PC-3 (cell line): ENCODE results near the gene GPR108. TPM values are rescaled to one million over a fixed set of nuclear protein-coding genes. Genes with fewer than 3 reads are reported as not detected.

ENCODE experiments used
- ATAC-seq: fragments of 200-7000 bp; cut with Tn5 transposase; 2 replicates; pipeline ENCODE4 v1.9.1; 2020; ENCODE audit warnings: mild to moderate bottlenecking, moderate library complexity
- BruUV-seq: library from RNA; stranded (reverse); fragments of 400-500 nt; replicated peaks from 2 replicates; lab custom pipeline; 2021; lab: Mats Ljungman, UMichigan
- CTCF ChIA-PET: fragments of 300-600 bp; sonication (Branson Sonifier 250); formaldehyde crosslinking; loops from one replicate; lab custom pipeline; 2022; ENCODE audit warnings: antibody characterized with exemption; lab: Charles Lee
- POLR2A ChIA-PET: fragments of 300-600 bp; sonication (Branson Sonifier 250); formaldehyde crosslinking; loops from one replicate; lab custom pipeline; 2022; ENCODE audit warnings: antibody characterized with exemption; ENCODE audit not compliant: unreplicated experiment; lab: Charles Lee
- DNase-seq: peaks from one replicate; pipeline ENCODE4 v3.0.0-alpha.2; 2015
- H2AFZ ChIP-seq: fragments of 300-600 bp; sonication (generic); 2 replicates; pipeline ENCODE4 v1.6.0; 2016; ENCODE audit warnings: antibody characterized with exemption, low read length
- H3F3A ChIP-seq: fragments of 300-600 bp; sonication (generic); one replicate; pipeline ENCODE4 v1.6.0; 2017; ENCODE audit warnings: antibody characterized with exemption, low read length, control low read depth, mild to moderate bottlenecking; ENCODE audit not compliant: unreplicated experiment
- H3K27ac ChIP-seq: fragments of 300-600 bp; sonication (generic); 2 replicates; pipeline ENCODE4 v1.5.1; 2016; ENCODE audit warnings: mild to moderate bottlenecking, low read length
- H3K27me3 ChIP-seq: fragments of 300-600 bp; sonication (generic); 2 replicates; pipeline ENCODE4 v1.6.1; 2016; ENCODE audit warnings: low read length, mixed read lengths
- H3K36me3 ChIP-seq: fragments of 300-600 bp; sonication (generic); 2 replicates; pipeline ENCODE4 v1.6.1; 2016; ENCODE audit warnings: low read depth, mixed run types, low read length, mixed read lengths
- H3K4me1 ChIP-seq: fragments of 300-600 bp; sonication (generic); 2 replicates; pipeline ENCODE4 v1.5.1; 2016; ENCODE audit warnings: low read length; ENCODE audit not compliant: insufficient read depth
- H3K4me2 ChIP-seq: fragments of 300-600 bp; sonication (generic); 2 replicates; pipeline ENCODE4 v1.6.0; 2016; ENCODE audit warnings: low read length
- H3K4me3 ChIP-seq: fragments of 300-600 bp; sonication (generic); 2 replicates; pipeline ENCODE4 v1.5.1; 2016; ENCODE audit warnings: mild to moderate bottlenecking, low read length, mixed read lengths
- H3K79me2 ChIP-seq: fragments of 300-600 bp; sonication (generic); 2 replicates; pipeline ENCODE4 v1.6.1; 2017; ENCODE audit warnings: low read length, mixed read lengths
- H3K9ac ChIP-seq: fragments of 300-600 bp; sonication (generic); 2 replicates; pipeline ENCODE4 v1.6.0; 2016; ENCODE audit warnings: mild to moderate bottlenecking, low read length
- H3K9me2 ChIP-seq: fragments of 300-600 bp; sonication (generic); replicated peaks from 2 replicates; pipeline ENCODE4 v1.6.1; 2016; ENCODE audit warnings: mixed run types, low read length, mixed read lengths
- H3K9me3 ChIP-seq: fragments of 300-600 bp; sonication (generic); 2 replicates; pipeline ENCODE4 v1.6.1; 2016; ENCODE audit warnings: low read length, mixed read lengths
- H4K20me1 ChIP-seq: fragments of 300-600 bp; sonication (generic); 2 replicates; pipeline ENCODE4 v1.6.1; 2016; ENCODE audit warnings: low read length, mixed read lengths
- EZH2 ChIP-seq: fragments of 300-600 bp; sonication (generic); IDR thresholded peaks from one replicate; pipeline ENCODE4 v1.6.1; 2017; ENCODE audit warnings: antibody characterized with exemption, mild to moderate bottlenecking, low read length; ENCODE audit not compliant: unreplicated experiment
- EZH2phosphoT487 ChIP-seq: fragments of 300-600 bp; sonication (generic); IDR thresholded peaks from 2 replicates; pipeline ENCODE4 v1.6.1; 2018; ENCODE audit warnings: mild to moderate bottlenecking, antibody characterized with exemption, low read length, borderline replicate concordance
- intact Hi-C: fragments of 100-400 bp; cut with micrococcal nuclease; formaldehyde crosslinking; loops from 2 replicates; pipeline ENCODE4 v1.9.0; 2023
- microRNA-seq: library from miRNA; unstranded; fragments of <30 nt; microRNA quantifications from one replicate; pipeline ENCODE4 v1.1.0, GENCODE V29; 2020; ENCODE audit not compliant: unreplicated experiment
- total RNA-seq: library from RNA; depleted of rRNA; stranded (reverse); fragments of >200 nt; gene quantifications from 2 replicates; pipeline ENCODE4 v1.2.3, GENCODE V29; 2014; rRNA removed
- TF ChIP-seq, protein P1 (sequence below): fragments of 300-600 bp; sonication (generic); conservative IDR thresholded peaks from 2 replicates; pipeline ENCODE4 v1.5.1; 2017; ENCODE audit warnings: antibody characterized with exemption, low read depth, mild to moderate bottlenecking, low read length

Gene GPR108
- total RNA-seq, 1 experiment from 2014 or later, result 78.7 TPM

DNA sequence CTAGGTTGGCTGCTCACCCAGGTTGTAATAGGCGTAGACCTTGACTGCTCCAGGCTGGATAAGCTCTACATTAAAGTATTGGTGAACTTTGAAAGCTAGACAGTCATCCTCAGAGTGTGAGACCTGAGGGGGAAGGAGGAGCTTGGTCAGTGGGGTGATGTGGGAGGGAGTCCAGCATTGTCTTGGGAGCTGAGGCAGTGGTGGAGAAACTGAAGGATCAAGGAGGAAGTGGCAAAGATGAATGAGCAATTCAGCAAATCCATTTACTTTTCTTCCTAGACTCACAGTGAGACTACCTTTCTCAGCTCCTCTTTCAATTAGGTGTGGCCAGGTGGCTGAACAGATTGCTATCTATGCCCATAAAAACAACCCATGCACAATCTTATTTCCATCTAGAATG lies 57.2 kb downstream of the GPR108 start:
- Histone ChIP-seq H3K27me3 (no peaks in the 10 kb centered on the region), H3K27ac (peak overlapping the region; percentile 79), H3K9ac (peak overlapping the region; percentile 26; the same call in 1 of the 2 replicates), H2AFZ (no peak overlapping the region), H3K36me3 (no peaks in the 10 kb centered on the region), H4K20me1 (no peaks in the 10 kb centered on the region), H3K79me2 (no peaks in the 10 kb centered on the region), H3F3A (no peaks in the 10 kb centered on the region), H3K9me3 (no peaks in the 10 kb centered on the region), H3K4me2 (peak overlapping the region; percentile 28), H3K4me3 (no peak overlapping the region), H3K4me1 (peaks cover 33% of the 10 kb centered on the region), H3K9me2 (no peaks in the 10 kb centered on the region)
- ChIA-PET POLR2A (interaction anchor here (0.6 to 0.7 kb wide), 2 partner anchors 21 to 480 kb away, joined by 3 to 4 read pairs; no protein-coding TSS in a partner anchor), CTCF (interaction anchor here (0.5 kb wide), 1 partner anchor 29 kb away, joined by 4 read pairs; no protein-coding TSS in a partner anchor)
- peak; percentile 73 for ATAC-seq
- BruUV-seq, result no TSS peak
- peak; percentile 83 for DNase-seq
- intact Hi-C loops, result no loop called here
- TF ChIP-seq EZH2 (no peak), EZH2phosphoT487 (no peak)
- TF ChIP-seq, protein P1, sequence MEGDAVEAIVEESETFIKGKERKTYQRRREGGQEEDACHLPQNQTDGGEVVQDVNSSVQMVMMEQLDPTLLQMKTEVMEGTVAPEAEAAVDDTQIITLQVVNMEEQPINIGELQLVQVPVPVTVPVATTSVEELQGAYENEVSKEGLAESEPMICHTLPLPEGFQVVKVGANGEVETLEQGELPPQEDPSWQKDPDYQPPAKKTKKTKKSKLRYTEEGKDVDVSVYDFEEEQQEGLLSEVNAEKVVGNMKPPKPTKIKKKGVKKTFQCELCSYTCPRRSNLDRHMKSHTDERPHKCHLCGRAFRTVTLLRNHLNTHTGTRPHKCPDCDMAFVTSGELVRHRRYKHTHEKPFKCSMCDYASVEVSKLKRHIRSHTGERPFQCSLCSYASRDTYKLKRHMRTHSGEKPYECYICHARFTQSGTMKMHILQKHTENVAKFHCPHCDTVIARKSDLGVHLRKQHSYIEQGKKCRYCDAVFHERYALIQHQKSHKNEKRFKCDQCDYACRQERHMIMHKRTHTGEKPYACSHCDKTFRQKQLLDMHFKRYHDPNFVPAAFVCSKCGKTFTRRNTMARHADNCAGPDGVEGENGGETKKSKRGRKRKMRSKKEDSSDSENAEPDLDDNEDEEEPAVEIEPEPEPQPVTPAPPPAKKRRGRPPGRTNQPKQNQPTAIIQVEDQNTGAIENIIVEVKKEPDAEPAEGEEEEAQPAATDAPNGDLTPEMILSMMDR, result no peak

Small RNA genes lying within 50 kb of the gene (microRNA-seq; reads per million reads assigned to microRNA genes)
- not detected for gene MIR6791

Other genes with a start within 250 kb of the GPR108 start
- 4.6 and 6.0 TPM in 2 replicates for gene TUBB4A, start 235.3 kb downstream of the GPR108 start, total RNA-seq
- 9.6 and 12.5 TPM in 2 replicates for gene TNFSF9, start 206.6 kb downstream of the GPR108 start, total RNA-seq
- gene CD70, start 146.4 kb downstream of the GPR108 start, total RNA-seq, result 2.3 and 2.6 TPM in 2 replicates
- not detected in 2 replicates for gene TNFSF14, start 67.4 kb downstream of the GPR108 start, total RNA-seq
- 13.3 and 16.9 TPM in 2 replicates for gene C3, start 16.9 kb downstream of the GPR108 start, total RNA-seq
- gene TRIP10, start 2.1 kb upstream of the GPR108 start, total RNA-seq, result 96.6 and 106 TPM in 2 replicates
- 141 and 162 TPM in 2 replicates for gene SH2D3A, start 29.9 kb upstream of the GPR108 start, total RNA-seq
- gene VAV1, start 35.1 kb upstream of the GPR108 start, total RNA-seq, result 3.0 and 3.2 TPM in 2 replicates
- not detected in 2 replicates for gene ADGRE1, start 150.0 kb upstream of the GPR108 start, total RNA-seq